AML-193 (cell line): ENCODE measurements around the gene ZNF18.

Experiments used
- DNase-seq, 2 experiments: peaks; one replicate each; lab custom pipeline; 2025; lab: John Stamatoyannopoulos, UW

Gene ZNF18

DNA sequence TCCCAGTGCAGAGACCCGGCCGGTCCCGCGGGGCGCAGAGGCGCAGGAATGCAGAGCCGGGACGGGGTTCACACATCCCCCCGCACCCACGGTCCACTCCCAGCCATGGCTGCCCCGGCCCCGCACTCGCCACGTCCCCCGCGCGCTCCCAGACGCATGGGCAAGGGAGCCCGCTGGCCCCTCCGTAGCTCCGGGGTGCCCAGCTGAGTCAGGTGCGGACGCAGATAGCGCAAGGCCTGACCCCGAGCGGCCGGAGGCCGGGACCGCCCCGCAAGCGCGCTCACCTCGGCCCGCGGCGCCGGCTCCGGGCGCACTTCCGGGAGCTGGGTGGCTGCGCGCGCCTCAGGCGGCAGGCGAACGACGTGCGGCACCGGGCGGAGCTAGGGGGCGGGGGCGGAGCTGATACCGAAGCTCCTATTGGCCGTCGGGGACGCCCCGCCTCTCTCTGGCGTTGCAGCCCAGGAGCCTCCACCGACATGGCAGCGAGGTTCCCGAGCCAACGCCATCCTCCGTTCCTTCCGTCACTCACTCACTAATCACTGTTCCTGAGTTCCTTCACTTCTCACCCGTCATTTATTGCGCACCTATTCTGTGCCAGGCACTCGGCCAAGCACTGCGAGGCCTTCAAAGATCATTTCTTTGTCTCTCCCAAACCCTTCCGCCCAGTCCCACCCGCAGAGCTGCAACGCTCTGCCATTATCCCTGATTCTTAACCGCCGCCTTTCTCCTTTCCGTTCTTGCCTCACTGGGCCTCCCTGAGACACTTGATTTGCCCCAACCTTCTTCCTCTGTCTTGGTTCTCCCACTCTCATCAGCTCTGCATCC lies at the start of gene ZNF18:
Gene ZNF18, minus strand, starts transcription at position 329 of the 825 bp plus-strand sequence. CDS start 4,646 bp downstream, outside the sequence.
- DNase-seq = peak; percentile 68 to 70

DNA sequence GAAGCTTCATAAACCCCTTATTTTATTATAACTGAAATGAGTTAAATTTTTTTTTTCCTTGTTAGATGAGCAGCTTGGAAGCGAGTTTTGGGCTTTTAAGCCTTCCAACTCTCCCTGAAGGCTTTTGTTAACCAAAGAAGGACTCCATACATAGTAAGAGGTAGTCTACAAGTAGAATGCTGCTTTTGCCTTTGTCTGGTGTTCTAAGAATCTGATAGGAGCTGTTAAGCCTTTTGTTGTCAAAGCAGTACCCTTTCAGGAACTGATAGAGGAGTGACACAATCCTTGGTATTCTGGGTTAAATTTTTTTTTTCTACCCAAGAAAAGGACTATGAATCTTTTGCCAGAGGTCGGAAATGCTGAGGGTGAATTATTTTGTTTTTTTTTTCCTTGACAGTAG lies 49.5 kb upstream of the ZNF18 start:
- DNase-seq = no peak

GRCh38 chr17:12043702-12044101 lies 46.4 kb upstream of the ZNF18 start:
- DNase-seq = no peak

DNA sequence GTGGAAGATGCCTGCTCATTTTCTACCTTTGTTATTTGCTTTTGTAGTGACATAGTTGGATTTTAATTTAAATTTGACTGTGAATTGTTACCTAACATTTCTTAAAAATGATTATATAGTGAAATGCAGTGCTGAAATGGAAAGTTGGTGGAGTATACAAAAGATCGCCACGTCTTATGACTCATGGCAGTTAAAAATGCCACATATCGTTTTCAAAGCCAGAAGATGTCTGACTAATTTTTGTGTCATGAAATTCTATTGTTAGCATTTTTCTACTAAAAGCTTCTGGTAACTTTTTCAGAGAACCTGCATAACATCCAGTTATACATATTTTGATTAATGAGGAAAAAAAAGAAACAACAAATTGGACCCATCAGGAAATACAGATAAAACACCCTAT lies 44.0 kb upstream of the ZNF18 start:
- DNase-seq = no peak

GRCh38 chr17:12040478-12040877 lies 43.2 kb upstream of the ZNF18 start:
- DNase-seq = no peak

DNA sequence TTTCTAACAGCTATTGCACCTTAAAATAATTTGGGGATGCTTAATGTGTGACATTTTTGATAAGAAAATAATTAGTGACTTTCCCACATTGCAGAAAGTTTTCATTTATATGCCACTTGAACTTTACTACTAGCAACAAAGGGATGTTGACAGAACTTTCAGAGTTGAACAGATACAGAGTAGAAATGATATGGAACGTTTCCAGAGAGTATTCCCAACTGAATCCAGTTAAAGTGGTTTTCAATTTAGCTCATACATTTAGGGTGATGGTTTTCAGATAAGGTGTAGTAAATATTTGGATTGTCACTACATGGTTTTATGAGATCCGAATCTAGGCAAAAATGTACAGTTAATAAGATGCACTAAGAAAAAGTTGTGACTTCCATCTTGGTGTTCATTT lies 40.7 kb upstream of the ZNF18 start:
- DNase-seq = no peak

- DNase-seq = no peak
Measured at GRCh38 chr17:12035673-12036072, 38.4 kb upstream of the ZNF18 start.

DNA sequence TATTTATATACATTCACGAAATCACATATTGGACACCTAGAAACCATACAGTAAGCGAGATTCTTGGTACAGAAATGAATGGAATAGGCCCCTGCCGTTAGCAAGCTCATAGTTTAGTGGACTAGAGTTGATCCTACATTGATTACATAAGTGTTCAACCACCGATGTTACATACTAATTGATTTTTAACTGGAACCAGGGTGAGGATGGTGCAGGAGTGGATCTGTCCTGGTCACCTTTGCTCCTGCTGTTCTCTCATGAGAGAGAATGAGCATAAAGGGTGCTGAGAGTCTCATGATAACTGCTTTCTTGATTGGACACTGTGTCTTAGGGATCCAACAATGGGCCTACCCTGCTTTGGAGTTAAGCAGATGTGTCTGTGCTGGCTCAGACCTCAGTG lies 37.3 kb upstream of the ZNF18 start:
- no peak for DNase-seq

GRCh38 chr17:12028611-12029010 lies 31.3 kb upstream of the ZNF18 start:
- no peak for DNase-seq

DNA sequence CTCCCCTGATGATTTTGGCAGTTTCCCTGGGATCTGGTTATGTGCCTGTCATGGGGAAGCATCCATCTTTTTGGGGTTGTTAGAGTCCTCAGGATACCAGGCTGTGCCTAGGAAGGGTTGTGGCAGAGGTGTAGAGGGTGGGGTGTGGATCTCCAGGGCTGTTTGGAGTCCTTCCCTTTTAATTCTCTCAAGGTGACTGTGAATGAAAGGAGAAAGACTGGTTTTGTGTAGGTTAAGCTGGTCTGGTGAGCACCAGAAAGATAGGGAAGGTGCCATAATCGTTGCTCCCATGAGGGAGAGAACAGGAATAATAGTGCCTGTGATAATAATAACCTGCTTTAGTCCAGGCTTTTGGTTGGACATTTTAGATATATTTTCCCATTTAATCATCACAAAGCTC lies 30.4 kb upstream of the ZNF18 start:
- no peak for DNase-seq

- no peak for DNase-seq
Measured at GRCh38 chr17:12024327-12024726, 27.1 kb upstream of the ZNF18 start.

DNA sequence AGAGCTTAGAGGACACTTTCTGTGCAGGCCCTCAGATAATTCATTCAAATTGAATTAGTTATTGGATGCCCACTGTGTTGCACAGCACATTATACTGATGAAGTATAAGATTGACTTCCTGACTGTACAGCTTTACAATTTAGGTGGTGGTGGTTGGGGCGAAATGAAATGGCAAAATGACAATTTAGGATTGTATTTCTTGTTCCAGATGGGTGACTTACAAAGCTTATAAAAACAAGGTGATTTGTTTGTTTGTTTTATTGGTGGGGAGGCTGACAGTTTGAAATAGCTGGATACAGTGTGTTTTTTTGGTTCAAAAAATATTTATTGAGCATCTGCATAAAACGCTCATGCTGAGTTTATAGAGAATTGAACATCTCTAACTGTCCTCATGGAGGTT lies 25.0 kb upstream of the ZNF18 start:
- no peak for DNase-seq

- DNase-seq = no peak
Measured at GRCh38 chr17:12021623-12022140, 24.4 kb upstream of the ZNF18 start.

GRCh38 chr17:12020642-12021622 lies 23.7 kb upstream of the ZNF18 start, which contains the start of gene MAP2K4:
Gene MAP2K4 (plus strand): TSS chr17:12020877. CDS start chr17:12020887, 10 bp downstream.
- peak; percentile 8 to 30 for DNase-seq

DNA sequence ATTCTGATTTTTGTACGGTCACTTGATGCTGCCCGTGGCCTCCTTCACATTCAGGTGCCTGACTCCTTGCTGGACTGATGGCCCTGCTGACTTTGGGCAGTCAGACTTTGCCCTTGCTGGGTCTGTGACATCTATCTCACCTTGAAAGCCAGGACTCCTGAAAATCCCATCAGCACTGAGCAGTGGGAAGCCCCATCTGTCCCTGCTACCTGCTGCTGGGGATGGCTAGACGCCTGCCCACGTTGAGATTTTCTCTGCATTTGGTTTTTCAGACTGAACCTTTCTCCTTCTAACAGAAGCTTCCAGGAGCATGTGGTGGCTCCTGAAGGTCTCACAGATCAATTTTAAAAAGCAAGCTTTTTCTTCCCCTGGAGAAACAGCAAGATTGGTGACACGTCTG lies 10.2 kb upstream of the ZNF18 start:
- DNase-seq = no peak

DNA sequence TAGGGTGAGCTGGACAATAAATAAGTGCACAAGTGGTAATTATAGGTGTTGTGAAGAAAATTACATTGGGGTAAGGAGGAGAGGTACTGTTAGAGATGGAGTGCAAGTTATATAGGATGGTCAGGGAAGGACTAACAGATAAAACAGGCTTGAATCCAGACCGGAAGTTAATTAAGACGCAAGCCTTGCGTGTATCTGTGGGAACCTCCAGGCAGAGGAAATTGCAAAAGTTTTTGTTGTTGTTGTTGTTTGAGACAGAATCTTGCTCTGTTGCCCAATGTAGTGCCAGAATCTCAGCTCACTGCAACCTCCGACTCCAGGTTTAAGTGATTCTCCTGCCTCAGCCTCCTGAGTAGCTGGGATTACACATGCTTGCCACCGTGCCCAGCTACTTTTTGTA lies 2.4 kb upstream of the ZNF18 start:
- no peak for DNase-seq

DNA sequence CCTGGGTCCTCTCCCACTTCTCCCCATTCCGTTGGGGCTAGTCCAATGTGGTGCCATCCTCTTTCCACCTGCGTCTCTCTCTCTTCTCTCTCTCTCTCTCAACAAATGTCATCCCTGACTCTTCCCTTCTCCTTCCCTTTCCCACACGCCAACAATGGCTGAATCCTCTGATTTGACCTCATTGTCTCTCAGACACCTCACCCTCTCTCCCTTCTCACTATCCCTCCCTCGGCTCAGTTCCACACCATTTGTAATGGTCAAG lies 628 bp upstream of the ZNF18 start:
- no peak for DNase-seq

GRCh38 chr17:11996722-11997146 lies 541 bp downstream of the ZNF18 start:
- peak; percentile 29 to 43 for DNase-seq

GRCh38 chr17:11991461-11991860 lies 5.8 kb downstream of the ZNF18 start:
- DNase-seq = no peak

DNA sequence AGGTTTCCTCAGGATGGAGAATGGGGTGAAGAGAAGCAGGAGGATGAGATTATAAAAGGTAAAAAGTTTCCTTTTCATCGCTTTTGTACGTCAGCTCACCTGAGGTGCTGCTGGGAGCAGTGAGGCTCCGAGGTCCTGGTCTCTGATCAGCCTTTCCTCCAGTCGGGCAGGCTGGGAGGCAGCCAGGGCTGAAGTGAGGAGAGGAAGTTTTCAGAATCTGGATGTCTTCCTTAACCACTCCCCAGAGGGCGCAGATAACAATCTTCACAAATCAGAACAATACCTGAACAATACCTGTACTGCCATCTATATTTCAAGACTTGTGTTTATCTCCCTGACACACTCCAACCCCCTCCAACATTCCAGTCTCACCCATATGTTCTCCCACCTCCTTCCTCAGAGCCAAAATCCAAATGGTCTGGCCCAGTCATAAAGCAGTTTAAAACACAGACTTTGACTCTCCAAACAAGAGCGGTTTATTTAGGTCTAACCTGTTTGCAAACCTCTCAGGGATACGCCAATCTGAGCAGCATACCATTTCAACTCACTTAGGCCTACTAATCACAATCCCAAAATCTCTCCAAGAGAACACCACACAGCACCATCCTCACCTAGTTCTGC lies 6.8 kb downstream of the ZNF18 start:
- DNase-seq = no peak

- DNase-seq = peak in 1 of 2 experiments; percentile 0
Measured at GRCh38 chr17:11986942-11987329, 10.3 kb downstream of the ZNF18 start.
